CD4-positive, alpha-beta T cell treated with Interleukin-6 for 4 hours (primary cell): ENCODE data around the gene SULT1A2.
"Not testable (repeated sequence)": the region's sequence is repeated elsewhere in the genome, so short reads cannot be mapped to it uniquely, and the experiment has no call there.

Experiments
- DNase-seq: peaks from one replicate; pipeline ENCODE4 v3.0.0-alpha.2; 2020; ENCODE audit warnings: mixed read lengths

Gene SULT1A2

GRCh38 chr16:28608867-28609596 is 12.2 kb upstream of the SULT1A2 start:
- DNase-seq = not testable (repeated sequence)

- not testable (repeated sequence) for DNase-seq
These were observed 11.6 kb upstream of the SULT1A2 start for GRCh38 chr16:28608496-28608808.

DNA sequence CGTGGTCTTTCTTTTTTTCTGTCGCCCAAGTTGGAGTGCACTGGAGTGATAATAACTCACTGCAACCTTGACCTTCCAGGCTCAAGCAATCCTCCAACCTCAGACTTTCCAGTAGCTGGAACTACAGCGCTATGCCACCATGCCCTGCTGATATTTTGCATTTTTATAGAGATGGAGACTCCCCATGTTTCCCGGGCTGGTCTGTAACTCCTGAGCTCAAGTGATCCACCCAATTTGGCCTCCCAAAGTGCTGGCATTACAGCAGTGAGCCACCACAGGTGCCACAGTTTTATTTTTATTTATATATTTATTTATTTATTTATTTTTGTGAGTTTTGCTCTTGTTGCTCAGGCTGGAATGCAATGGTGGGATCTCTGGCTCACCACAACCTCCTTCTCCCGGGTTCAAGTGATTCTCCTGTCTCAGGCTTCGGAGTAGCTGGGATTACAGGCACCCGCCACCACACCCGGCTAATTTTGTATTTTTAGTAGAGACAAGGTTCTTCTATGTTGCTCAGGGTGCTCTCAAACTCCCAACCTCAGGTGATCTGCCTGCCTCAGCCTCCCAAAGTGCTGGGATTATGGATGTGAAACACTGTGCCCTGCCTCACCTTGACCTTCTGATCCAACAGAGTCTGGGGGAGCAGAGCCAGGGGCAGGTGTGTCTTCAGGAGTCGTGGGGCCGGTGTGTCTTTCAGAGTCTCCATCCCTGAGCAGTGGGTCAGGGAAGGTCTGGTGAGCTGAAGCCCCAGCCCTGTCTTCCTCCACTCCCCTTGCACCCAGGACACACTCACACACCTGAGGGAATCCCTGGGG is 11.0 kb upstream of the SULT1A2 start:
- DNase-seq = not testable (repeated sequence)

- DNase-seq = no peak
These were observed 10.3 kb upstream of the SULT1A2 start for GRCh38 chr16:28607116-28607623.

DNA sequence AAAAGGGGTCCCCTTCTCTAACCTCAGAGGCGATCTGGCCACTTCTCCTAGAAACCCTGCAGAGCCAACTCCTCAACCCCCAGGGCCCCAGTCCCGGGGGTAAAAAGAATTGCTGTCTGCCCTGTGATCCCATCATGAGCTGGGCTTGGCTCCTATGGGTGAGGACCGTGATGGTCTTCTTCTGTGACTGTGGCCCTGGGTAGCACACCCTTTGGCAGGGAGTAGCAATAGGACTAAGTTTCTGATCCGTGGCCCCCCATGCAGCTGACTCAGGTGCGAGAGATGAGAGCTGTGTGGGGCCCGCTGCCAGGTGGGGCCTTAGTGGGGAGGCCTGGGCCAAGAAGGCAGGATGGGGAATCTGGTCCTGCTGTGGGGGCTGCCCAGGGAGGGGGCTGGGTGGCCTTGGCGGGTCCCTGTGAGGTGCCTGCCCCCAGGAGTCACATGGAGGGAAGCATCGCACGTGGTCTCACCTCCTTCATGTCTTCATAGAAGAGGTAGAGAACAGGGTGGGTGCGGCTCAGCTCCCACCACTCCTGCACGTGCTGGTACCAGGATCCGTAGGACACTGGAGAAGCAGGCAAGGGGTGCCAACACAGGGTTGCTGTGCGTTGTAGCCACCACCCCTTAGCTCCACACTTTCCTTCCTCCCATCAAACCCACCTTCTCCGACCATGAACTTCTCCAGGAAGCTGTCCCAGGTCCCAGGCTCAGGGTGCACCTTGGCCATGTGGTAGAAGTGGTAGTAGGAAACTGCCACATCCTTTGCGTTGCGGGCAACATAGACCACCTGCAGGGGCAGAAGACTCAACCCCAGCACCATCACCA is 9.7 kb upstream of the SULT1A2 start:
- no peak for DNase-seq

- DNase-seq = no peak
These were observed 7.3 kb upstream of the SULT1A2 start for GRCh38 chr16:28604186-28604565.

DNA sequence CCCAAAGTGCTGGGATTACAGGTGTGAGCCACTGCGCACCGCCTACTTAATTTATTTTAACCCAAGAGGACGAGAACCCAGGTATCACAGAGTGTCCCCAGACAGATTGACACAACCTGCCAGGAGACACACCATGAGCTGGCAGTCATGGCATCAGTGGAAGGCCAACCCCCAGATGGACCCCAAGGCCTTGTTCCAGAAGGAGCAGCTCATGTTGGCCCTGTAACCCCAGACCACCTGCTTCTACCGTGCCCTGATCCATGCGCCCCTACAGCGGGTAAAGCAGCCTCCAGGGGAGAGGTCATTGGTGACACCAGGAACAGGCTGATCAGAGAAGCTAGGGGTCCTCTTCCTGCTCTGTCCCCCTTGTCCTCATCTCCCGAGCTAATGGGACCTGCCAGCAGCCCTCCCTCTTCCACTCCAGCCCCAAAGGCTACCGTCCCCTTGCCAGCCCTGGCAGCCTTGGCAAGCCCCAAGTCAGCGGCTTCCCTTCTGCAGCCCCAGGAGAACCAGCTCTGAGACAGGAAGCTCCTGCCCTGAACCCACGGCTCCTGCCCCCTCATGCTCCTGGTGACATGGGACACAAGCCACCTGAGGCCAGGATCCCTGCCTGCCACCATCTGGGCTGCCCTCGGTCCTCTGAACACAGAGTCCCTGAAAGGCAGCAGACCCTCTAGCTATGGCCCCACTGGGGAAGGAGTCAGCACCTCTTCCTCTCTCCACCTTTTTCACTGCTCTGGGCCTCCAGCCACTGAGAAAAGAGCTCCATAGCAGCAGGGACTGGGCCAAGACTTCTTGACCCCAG is 6.7 kb upstream of the SULT1A2 start:
- no peak for DNase-seq

DNA sequence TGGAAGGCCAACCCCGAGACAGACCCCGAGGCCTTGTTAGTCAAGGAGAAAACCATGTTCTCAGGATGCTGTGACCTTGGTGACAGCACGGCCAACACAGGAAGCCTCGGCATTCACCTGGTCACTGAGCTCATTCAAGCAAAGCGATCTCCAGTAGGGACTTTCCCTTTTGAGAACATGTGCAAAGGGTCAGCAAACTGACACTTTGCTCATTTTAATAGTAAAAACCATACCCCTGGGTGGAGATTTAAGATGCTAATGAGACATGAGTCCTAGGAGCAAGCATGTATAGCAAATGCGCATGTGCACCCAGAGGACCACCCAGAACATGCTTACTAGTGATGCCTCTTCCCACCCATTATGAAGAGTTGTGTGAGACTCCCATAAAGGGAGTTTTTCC is 5.7 kb upstream of the SULT1A2 start:
- no peak for DNase-seq

DNA sequence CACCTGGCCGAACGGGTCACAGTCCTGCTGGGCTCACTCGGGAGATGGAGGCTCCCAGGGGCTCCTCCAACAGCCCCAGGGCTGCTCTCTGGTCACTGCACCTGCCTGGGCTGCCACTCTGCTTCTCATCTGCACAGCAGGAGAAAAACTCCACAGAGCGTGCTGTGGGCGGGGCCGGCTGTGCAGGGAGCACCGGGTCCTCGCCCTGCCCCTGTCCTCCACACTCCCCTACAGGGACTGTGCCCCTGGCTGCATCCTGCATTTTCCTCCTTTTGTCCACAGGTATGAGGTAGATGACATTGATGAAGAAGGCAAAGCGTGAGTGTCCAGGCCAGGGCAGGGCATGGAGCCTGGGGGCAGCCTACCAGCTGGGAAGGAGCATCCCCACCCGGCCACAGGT is 5.2 kb upstream of the SULT1A2 start:
- DNase-seq = not testable (repeated sequence)

- not testable (repeated sequence) for DNase-seq
These were observed 4.7 kb upstream of the SULT1A2 start for GRCh38 chr16:28601589-28601988.

DNA sequence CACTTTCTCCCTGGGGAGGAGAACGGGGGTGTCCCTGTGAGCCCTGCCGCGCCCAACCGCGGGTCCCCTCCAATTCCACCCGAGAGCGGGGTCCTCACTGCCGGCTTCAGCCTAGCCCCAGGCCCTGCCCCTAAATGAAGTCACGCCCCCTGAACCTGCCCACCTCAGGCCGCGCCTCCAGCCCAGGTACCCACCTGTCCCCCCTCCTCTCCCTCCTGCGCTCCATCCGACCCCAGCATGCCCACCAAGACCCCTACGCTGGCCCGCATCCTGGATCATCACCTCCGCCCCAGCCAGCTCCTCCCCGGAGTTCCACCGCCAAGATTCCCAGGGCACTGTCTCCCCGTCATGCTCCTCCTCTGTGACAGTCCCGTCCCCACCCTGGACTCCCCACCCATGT is 4.1 kb upstream of the SULT1A2 start:
- DNase-seq = not testable (repeated sequence)

DNA sequence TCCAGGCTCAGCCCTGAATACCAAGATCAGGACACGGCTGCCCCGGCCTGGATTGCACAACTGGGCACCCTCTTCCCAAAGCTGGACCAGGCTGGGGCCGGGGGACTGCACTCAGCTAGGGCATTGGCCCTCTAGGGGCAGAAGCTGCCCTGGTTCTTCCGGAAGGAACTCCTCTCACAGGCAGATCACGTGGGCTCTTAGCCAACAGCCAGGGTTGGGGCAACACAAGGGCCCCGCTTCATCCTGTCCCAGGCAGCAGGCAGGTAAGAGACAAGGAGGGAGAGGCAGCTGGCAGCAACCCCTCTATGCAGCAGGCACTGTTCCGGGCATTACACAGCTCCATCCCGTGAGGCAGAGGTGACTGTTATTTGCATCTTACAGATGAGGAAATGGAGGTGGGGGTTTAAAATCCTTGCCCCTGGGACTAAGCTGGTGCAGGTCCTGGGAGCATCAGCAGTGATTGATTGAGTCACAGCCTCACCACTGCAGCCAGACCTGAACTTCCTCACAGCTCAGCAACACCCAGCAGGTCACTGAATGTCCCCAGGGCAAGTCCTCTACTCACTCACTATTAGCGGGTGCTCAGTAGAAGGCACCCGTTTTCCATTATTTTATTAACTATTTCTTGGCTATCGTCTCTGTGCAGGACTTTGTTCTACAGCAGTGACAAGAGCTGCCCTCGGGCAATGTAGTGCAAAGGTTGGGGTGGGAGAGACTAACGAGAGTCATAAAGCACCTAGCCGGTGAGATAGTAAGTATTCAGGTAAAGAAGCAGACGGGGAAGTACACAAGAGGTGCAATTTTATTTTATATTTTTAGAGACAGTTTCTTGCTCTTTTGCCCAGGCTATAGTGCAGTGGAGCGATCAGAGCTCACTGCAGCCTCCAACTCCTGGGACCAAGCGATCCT is 2.8 kb upstream of the SULT1A2 start:
- not testable (repeated sequence) for DNase-seq

GRCh38 chr16:28597692-28598261 is 927 bp upstream of the SULT1A2 start:
- no peak for DNase-seq

DNA sequence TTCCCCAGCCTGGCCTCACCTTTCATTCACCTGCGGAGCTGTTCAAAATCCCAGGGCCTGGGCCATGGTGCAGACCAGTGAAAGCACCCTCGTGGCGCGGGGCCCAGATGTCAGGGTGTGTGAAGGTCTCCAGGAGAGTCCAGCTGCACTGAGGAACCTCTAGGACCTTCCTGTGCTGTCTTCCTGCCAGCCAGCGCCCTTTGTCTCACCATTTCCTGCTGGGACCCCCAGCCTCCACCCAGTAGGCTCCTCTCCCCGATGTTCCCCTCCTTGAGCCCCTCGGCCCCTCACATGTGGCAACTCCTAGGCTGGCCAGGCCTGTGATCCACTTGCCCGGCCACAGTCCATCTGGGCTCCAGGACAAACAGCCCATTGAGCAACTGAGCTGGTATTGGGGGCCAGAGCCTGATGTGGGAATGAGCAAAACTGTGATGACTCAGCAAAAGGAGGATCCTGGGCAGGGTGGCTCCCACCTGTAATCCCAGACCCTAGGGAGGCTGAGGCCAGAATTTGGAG is 677 bp downstream of the SULT1A2 start:
- no peak for DNase-seq

- DNase-seq = not testable (repeated sequence)
These were observed 1.4 kb downstream of the SULT1A2 start for GRCh38 chr16:28595451-28595850.

GRCh38 chr16:28592979-28593553 is 3.8 kb downstream of the SULT1A2 start:
- no peak for DNase-seq

DNA sequence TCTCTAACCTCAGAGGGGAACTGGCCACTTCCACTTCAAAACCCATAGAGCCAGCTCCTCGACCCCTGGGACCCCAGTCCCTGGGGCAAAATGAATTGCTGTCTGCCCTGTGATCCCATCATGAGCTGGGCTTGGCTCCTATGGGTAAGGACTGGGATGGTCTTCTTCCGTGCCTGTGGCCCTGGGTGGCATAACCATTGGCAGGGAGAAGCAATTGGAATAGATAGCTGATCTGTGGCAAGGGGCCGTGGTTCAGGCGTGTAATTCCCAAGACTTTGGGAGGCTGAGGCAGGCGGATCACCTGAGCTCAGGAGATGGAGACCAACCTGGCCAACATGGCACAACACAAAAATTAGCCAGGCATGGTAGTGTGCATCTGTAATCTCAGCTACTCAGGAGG is 4.3 kb downstream of the SULT1A2 start:
- DNase-seq = no peak

DNA sequence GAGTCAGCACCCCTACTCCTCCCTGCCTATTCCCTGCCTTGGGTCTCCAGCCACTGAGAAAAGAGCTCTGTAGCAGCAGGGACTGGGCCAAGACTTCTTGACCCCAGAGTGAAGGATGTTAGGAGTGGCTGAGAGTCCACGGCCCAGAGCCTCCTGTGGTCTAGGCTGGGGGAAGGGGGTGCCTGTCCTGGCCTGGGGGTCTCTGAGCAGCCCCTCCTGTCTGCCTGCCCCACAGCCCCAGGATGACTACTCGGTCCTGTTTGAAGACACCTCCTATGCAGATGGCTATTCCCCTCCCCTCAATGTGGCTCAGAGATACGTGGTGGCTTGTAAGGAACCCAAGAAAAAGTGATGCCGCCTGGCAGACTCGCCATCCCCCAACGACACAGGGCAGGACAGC is 5.5 kb downstream of the SULT1A2 start:
- no peak for DNase-seq

DNA sequence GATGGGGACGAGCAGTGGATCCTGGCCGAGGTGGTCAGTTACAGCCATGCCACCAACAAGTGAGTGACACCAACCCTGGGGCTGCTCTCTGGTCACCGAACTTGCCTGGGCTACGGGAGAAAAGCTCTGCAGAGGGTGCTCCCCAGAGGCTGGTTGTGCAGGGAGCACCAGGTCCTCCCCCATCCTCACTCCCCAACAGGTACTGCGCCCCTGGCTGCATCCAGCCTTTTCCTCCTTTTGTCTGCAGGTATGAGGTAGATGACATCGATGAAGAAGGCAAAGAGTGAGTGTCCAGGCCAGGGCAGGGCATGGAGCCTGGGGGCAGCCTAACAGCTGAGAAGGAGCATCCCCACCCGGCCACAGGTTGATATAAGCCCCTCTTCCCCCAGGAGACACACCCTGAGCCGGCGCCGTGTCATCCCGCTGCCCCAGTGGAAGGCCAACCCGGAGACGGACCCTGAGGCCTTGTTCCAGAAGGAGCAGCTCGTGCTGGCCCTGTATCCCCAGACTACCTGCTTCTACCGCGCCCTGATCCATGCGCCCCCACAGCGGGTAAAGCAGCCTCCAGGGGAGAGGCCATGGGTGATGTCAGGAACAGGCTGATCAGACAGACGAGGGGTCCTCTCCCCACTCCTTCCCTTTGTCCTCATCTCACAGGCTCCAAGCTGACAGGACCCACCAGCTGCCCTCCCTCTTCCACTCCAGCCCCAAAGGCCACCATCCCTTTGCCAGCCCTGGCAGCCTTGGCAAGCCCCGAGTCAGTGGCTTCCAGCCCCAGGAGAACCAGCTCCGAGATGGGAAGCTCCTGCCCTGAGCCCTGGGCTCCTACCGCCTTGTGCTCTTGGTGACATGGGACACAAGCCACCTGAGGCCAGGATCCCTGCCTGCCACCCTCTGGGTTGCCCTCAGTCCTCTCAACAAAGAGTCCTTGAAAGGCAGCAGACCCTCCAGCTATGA is 6.2 kb downstream of the SULT1A2 start:
- no peak for DNase-seq
